HepG2 (cell line): Measurements from ENCODE around the gene B3GALNT2. TPM values are rescaled to one million over a fixed set of nuclear protein-coding genes. Genes with fewer than 3 reads are reported as not detected.

Experiments
- ATAC-seq: fragments of 200-7000 bp; cut with Tn5 transposase; 3 replicates; pipeline ENCODE4 v1.9.1; 2020; ENCODE audit warnings: mild to moderate bottlenecking, moderate library complexity
- BruUV-seq: library from RNA; stranded (reverse); fragments of 400-500 nt; replicated peaks from 2 replicates; lab custom pipeline; 2021; lab: Mats Ljungman, UMichigan
- CTCF ChIA-PET: fragments of 300-600 bp; formaldehyde crosslinking; extraction: SDS; loops from one replicate; lab custom pipeline; 2021; ENCODE audit warnings: low total read pairs, inconsistent platforms, low intra/inter-chr PET ratio; lab: Yijun Ruan, JAX
- POLR2A ChIA-PET: fragments of 350-600 bp; sonication (Branson Sonifier 250); formaldehyde crosslinking; loops from one replicate; lab custom pipeline; 2020; ENCODE audit warnings: antibody characterized with exemption, inconsistent platforms; lab: Yijun Ruan, JAX
- DNase-seq: peaks from one replicate; pipeline ENCODE4 v3.0.0-alpha.2; 2015; ENCODE audit warnings: low spot score
- FAIRE-seq: peaks from 3 replicates; lab custom pipeline; 2011; peaks lifted over from hg19 to GRCh38; lab: Jason Lieb, UNC
- H2AFZ ChIP-seq: one replicate; pipeline ENCODE4 v1.6.1; 2011; ENCODE audit warnings: low read length, inconsistent platforms
- H3K27ac ChIP-seq: fragments of 300-600 bp; 3 replicates; pipeline ENCODE4 v1.8.0; 2011; ENCODE audit warnings: mixed run types, mild to moderate bottlenecking, mixed read lengths, low read length, inconsistent platforms; ENCODE audit not compliant: insufficient read depth; ENCODE audit errors: extremely low read length
- H3K27me3 ChIP-seq, 2 experiments: fragments of 200-600 bp in 1 of 2; 2 replicates in 1 of 2; 3 replicates in 1 of 2; pipeline versions ENCODE4 v1.6.0 to v1.8.0; 2011; ENCODE audit warnings: low read length in 2 of 2, mild to moderate bottlenecking in 2 of 2, moderate library complexity in 2 of 2, inconsistent platforms in 1 of 2; ENCODE audit not compliant: insufficient read depth in 2 of 2, control insufficient read depth in 1 of 2
- H3K36me3 ChIP-seq, 2 experiments: fragments of 200-600 bp in 1 of 2; replicated peaks in 1 of 2; 2 replicates in 1 of 2; 3 replicates in 1 of 2; pipeline versions ENCODE4 v1.5.1 to v1.8.0; 2011; ENCODE audit warnings: low read length in 2 of 2, inconsistent platforms in 1 of 2; ENCODE audit not compliant: insufficient read depth in 2 of 2, control insufficient read depth in 1 of 2
- H3K4me1 ChIP-seq: 2 replicates; pipeline ENCODE4 v1.5.1; 2012; ENCODE audit warnings: low read length, inconsistent platforms; ENCODE audit not compliant: insufficient read depth
- H3K4me2 ChIP-seq: 2 replicates; pipeline ENCODE4 v1.6.0; 2011; ENCODE audit warnings: low read depth, low read length, inconsistent platforms
- H3K4me3 ChIP-seq, 3 experiments: fragments of 200-600 bp in 1 of 3; sonication (generic), shearing (Covaris generic) in 1 of 3; replicated peaks in 1 of 3; 2 replicates each; pipeline ENCODE4 v1.5.1; 2011 to 2016; ENCODE audit warnings: low read length in 3 of 3, inconsistent platforms in 2 of 3, low read depth in 2 of 3, mild to moderate bottlenecking in 2 of 3, control low read depth in 1 of 3, mixed read lengths in 1 of 3; ENCODE audit not compliant: insufficient read depth in 1 of 3
- H3K79me2 ChIP-seq: one replicate; pipeline ENCODE4 v1.6.1; 2011; ENCODE audit warnings: low read length, inconsistent platforms; ENCODE audit not compliant: insufficient read depth
- H3K9ac ChIP-seq: 2 replicates; pipeline ENCODE4 v1.6.0; 2011; ENCODE audit warnings: mild to moderate bottlenecking, low read depth, low read length, inconsistent platforms; ENCODE audit not compliant: insufficient read depth
- H3K9me3 ChIP-seq: 2 replicates; pipeline ENCODE4 v1.5.1; 2012; ENCODE audit warnings: mild to moderate bottlenecking, low read length
- H4K20me1 ChIP-seq: 2 replicates; pipeline ENCODE4 v1.6.0; 2011; ENCODE audit warnings: inconsistent platforms, mild to moderate bottlenecking, low read length, moderate library complexity; ENCODE audit not compliant: insufficient read depth
- MAFG ChIP-seq: sonication (generic); formaldehyde crosslinking; IDR thresholded peaks from 2 replicates; pipeline ENCODE4 v1.5.1; 2020; ENCODE audit warnings: mild to moderate bottlenecking, missing genetic modification reagents
- PRPF4 ChIP-seq: fragments of 200-400 bp; formaldehyde crosslinking; IDR thresholded peaks from 2 replicates; pipeline ENCODE4 v1.6.1; 2016; ENCODE audit warnings: low read length, low read depth; ENCODE audit not compliant: poor library complexity, severe bottlenecking
- SATB2 ChIP-seq: sonication (generic); formaldehyde crosslinking; IDR thresholded peaks from 2 replicates; pipeline ENCODE4 v1.5.0; 2020; ENCODE audit warnings: missing genetic modification reagents
- SYNCRIP ChIP-seq: fragments of 200-400 bp; formaldehyde crosslinking; IDR thresholded peaks from 2 replicates; pipeline ENCODE4 v1.6.1; 2018; ENCODE audit warnings: mild to moderate bottlenecking, low read depth, low read length; ENCODE audit not compliant: insufficient read depth
- ZNF263 ChIP-seq: sonication (generic); formaldehyde crosslinking; IDR thresholded peaks from 2 replicates; pipeline ENCODE4 v1.4.0; 2020; ENCODE audit warnings: missing genetic modification reagents
- WGBS: methylation state at CpG from one replicate; pipeline ENCODE4 v1.1.6; 2017; ENCODE audit warnings: low lambda C conversion rate; 5-methylcytosine and 5-hydroxymethylcytosine counted together
- in situ Hi-C: cut with HindIII; loops from 2 replicates; pipeline ENCODE4 v1.10.0; 2017; ENCODE audit warnings: low pct_unique_long_range_greater_than_20kb; ENCODE audit not compliant: extremely low pct_ligation_motif_present
- intact Hi-C: fragments of 100-400 bp; cut with micrococcal nuclease; formaldehyde crosslinking; loops from one replicate; pipeline ENCODE4 v1.10.0; 2022; ENCODE audit not compliant: unreplicated experiment
- polyA plus RNA-seq, 8 experiments: library from polyadenylated mRNA; depleted of rRNA in 3 of 8; stranded (reverse) in 7 of 8; unstranded in 1 of 8; fragments of >200 nt; fragmentation: Illumina TruSeq in 4 of 8; extraction: Trizol in 4 of 8; gene quantifications; 2 replicates each; pipeline versions ENCODE4 v1.2.1 to v1.2.3, GENCODE V29; 2011 to 2016; ENCODE audit warnings: low read depth in 4 of 8, missing spikeins in 1 of 8, mixed read lengths in 1 of 8; ENCODE audit not compliant: insufficient read depth in 1 of 8
- total RNA-seq, 5 experiments: library from RNA; depleted of rRNA; stranded (reverse); fragments of >200 nt; fragmentation: Illumina TruSeq; extraction: Trizol; gene quantifications; 2 replicates each; pipeline ENCODE4 v1.2.3, GENCODE V29; 2016; ENCODE audit warnings: low read depth in 1 of 5
- TF ChIP-seq, protein P1 (sequence below): sonication (generic); formaldehyde crosslinking; IDR thresholded peaks from 2 replicates; pipeline ENCODE4 v1.4.0; 2020; ENCODE audit warnings: missing genetic modification reagents
- TF ChIP-seq, protein P2 (sequence below): sonication (generic); formaldehyde crosslinking; IDR thresholded peaks from 2 replicates; pipeline ENCODE4 v1.9.0; 2021; ENCODE audit warnings: mild to moderate bottlenecking, missing genetic modification reagents
- TF ChIP-seq, protein P3 (sequence below): IDR thresholded peaks from 2 replicates; pipeline ENCODE4 v1.6.1; 2016; ENCODE audit warnings: low read depth, missing genetic modification reagents, missing compliant biosample characterization
- TF ChIP-seq, protein P4 (sequence below): sonication (generic); formaldehyde crosslinking; IDR thresholded peaks from 2 replicates; pipeline ENCODE4 v1.8.0; 2022; ENCODE audit warnings: low read depth, missing genetic modification reagents

The B3GALNT2 gene
- total and polyA plus RNA-seq, 2 of the 13 experiments (the other 11 are each of a cell fraction or from before 2014, with no cell fraction given) = 16.5 to 28.9 TPM

DNA sequence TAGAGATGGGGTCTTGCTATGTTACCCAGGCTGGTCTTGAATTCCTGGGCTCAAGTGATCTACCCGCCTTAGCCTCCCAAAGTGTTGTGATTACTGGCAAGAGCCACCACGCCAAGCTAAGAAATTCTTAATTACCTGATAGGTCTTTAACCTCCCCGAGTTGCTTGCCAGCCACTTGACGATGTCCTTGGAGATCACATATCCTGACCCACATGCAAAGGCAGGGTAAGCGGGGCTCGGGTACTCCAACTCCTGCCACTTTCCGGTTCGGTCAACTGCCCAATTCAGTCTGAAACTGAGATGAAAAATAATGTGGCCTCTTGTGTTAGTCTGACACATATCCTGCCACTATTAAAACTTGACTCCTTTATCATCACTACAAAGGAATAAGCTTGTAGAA is 50.2 kb downstream of the B3GALNT2 start:
- Histone ChIP-seq H3K9ac (no peak overlapping the region), H2AFZ (no peak overlapping the region), H3K4me2 (no peak overlapping the region), H3K4me1 (no peaks in the 10 kb centered on the region), H3K4me3 (no peak overlapping the region), H3K79me2 (no peaks in the 10 kb centered on the region), H3K27me3 (no peaks in the 10 kb centered on the region), H3K9me3 (no peaks in the 10 kb centered on the region), H3K27ac (no peak overlapping the region), H3K36me3 (peaks cover 19 to 51% of the 10 kb centered on the region in 2 experiments), H4K20me1 (no peaks in the 10 kb centered on the region)
- WGBS = 100% methylated on average over 8 of the region's 8 CpGs
- in situ Hi-C loops (no loop called here), intact Hi-C loops (no loop called here)
- ChIA-PET CTCF (no interaction called here), POLR2A (no interaction called here)
- ATAC-seq (no peak), FAIRE-seq (no peak), DNase-seq (no peak)
- no TSS peak for BruUV-seq
- TF ChIP-seq, protein P1, sequence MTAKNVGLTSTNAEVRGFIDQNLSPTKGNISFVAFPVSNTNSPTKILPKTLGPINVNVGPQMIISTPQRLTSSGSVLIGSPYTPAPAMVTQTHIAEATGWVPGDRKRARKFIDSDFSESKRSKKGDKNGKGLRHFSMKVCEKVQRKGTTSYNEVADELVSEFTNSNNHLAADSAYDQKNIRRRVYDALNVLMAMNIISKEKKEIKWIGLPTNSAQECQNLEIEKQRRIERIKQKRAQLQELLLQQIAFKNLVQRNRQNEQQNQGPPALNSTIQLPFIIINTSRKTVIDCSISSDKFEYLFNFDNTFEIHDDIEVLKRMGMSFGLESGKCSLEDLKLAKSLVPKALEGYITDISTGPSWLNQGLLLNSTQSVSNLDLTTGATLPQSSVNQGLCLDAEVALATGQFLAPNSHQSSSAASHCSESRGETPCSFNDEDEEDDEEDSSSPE (CRISPR knock-in tag) = no peak
- TF ChIP-seq MAFG (CRISPR knock-in tag) (no peak), ZNF263 (CRISPR knock-in tag) (no peak), SATB2 (CRISPR knock-in tag) (no peak), PRPF4 (no peak), SYNCRIP (no peak)
- TF ChIP-seq, protein P2, sequence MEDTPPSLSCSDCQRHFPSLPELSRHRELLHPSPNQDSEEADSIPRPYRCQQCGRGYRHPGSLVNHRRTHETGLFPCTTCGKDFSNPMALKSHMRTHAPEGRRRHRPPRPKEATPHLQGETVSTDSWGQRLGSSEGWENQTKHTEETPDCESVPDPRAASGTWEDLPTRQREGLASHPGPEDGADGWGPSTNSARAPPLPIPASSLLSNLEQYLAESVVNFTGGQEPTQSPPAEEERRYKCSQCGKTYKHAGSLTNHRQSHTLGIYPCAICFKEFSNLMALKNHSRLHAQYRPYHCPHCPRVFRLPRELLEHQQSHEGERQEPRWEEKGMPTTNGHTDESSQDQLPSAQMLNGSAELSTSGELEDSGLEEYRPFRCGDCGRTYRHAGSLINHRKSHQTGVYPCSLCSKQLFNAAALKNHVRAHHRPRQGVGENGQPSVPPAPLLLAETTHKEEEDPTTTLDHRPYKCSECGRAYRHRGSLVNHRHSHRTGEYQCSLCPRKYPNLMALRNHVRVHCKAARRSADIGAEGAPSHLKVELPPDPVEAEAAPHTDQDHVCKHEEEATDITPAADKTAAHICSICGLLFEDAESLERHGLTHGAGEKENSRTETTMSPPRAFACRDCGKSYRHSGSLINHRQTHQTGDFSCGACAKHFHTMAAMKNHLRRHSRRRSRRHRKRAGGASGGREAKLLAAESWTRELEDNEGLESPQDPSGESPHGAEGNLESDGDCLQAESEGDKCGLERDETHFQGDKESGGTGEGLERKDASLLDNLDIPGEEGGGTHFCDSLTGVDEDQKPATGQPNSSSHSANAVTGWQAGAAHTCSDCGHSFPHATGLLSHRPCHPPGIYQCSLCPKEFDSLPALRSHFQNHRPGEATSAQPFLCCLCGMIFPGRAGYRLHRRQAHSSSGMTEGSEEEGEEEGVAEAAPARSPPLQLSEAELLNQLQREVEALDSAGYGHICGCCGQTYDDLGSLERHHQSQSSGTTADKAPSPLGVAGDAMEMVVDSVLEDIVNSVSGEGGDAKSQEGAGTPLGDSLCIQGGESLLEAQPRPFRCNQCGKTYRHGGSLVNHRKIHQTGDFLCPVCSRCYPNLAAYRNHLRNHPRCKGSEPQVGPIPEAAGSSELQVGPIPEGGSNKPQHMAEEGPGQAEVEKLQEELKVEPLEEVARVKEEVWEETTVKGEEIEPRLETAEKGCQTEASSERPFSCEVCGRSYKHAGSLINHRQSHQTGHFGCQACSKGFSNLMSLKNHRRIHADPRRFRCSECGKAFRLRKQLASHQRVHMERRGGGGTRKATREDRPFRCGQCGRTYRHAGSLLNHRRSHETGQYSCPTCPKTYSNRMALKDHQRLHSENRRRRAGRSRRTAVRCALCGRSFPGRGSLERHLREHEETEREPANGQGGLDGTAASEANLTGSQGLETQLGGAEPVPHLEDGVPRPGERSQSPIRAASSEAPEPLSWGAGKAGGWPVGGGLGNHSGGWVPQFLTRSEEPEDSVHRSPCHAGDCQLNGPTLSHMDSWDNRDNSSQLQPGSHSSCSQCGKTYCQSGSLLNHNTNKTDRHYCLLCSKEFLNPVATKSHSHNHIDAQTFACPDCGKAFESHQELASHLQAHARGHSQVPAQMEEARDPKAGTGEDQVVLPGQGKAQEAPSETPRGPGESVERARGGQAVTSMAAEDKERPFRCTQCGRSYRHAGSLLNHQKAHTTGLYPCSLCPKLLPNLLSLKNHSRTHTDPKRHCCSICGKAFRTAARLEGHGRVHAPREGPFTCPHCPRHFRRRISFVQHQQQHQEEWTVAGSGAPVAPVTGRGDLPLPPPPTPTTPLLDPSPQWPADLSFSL (CRISPR knock-in tag) = no peak
- TF ChIP-seq, protein P3, sequence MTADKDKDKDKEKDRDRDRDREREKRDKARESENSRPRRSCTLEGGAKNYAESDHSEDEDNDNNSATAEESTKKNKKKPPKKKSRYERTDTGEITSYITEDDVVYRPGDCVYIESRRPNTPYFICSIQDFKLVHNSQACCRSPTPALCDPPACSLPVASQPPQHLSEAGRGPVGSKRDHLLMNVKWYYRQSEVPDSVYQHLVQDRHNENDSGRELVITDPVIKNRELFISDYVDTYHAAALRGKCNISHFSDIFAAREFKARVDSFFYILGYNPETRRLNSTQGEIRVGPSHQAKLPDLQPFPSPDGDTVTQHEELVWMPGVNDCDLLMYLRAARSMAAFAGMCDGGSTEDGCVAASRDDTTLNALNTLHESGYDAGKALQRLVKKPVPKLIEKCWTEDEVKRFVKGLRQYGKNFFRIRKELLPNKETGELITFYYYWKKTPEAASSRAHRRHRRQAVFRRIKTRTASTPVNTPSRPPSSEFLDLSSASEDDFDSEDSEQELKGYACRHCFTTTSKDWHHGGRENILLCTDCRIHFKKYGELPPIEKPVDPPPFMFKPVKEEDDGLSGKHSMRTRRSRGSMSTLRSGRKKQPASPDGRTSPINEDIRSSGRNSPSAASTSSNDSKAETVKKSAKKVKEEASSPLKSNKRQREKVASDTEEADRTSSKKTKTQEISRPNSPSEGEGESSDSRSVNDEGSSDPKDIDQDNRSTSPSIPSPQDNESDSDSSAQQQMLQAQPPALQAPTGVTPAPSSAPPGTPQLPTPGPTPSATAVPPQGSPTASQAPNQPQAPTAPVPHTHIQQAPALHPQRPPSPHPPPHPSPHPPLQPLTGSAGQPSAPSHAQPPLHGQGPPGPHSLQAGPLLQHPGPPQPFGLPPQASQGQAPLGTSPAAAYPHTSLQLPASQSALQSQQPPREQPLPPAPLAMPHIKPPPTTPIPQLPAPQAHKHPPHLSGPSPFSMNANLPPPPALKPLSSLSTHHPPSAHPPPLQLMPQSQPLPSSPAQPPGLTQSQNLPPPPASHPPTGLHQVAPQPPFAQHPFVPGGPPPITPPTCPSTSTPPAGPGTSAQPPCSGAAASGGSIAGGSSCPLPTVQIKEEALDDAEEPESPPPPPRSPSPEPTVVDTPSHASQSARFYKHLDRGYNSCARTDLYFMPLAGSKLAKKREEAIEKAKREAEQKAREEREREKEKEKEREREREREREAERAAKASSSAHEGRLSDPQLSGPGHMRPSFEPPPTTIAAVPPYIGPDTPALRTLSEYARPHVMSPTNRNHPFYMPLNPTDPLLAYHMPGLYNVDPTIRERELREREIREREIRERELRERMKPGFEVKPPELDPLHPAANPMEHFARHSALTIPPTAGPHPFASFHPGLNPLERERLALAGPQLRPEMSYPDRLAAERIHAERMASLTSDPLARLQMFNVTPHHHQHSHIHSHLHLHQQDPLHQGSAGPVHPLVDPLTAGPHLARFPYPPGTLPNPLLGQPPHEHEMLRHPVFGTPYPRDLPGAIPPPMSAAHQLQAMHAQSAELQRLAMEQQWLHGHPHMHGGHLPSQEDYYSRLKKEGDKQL (CRISPR knock-in tag) = no peak
- TF ChIP-seq, protein P4, sequence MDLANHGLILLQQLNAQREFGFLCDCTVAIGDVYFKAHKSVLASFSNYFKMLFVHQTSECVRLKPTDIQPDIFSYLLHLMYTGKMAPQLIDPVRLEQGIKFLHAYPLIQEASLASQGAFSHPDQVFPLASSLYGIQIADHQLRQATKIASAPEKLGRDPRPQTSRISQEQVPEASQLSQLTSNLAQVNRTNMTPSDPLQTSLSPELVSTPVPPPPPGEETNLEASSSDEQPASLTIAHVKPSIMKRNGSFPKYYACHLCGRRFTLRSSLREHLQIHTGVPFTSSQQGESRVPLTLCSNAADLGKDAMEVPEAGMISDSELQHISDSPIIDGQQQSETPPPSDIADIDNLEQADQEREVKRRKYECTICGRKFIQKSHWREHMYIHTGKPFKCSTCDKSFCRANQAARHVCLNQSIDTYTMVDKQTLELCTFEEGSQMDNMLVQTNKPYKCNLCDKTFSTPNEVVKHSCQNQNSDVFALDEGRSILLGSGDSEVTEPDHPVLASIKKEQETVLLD (CRISPR knock-in tag) = no peak
